Ovary (tissue), 9 donors: ENCODE measurements around the gene SH3PXD2A. TPM values are rescaled to one million over a fixed set of nuclear protein-coding genes. Genes with fewer than 3 reads are reported as not detected.

ENCODE experiments used
- DNase-seq, 5 donors: peaks; one replicate each; pipeline ENCODE4 v3.0.0-alpha.2; 2019 to 2020
- H3K27ac ChIP-seq, 2 donors: fragments of 200-600 bp; one replicate each; pipeline versions ENCODE4 v1.5.1 to v1.8.0; 2019 to 2022
- H3K27me3 ChIP-seq: fragments of 200-600 bp; one replicate; pipeline ENCODE4 v1.8.0; 2022
- H3K36me3 ChIP-seq: fragments of 200-600 bp; sonication (generic); one replicate; pipeline ENCODE4 v1.5.1; 2019
- H3K4me1 ChIP-seq: one replicate; pipeline ENCODE4 v1.8.1; 2013; ENCODE audit warnings: mild to moderate bottlenecking, moderate library complexity; ENCODE audit not compliant: insufficient read depth
- H3K4me3 ChIP-seq: fragments of 200-600 bp; sonication (generic); one replicate; pipeline ENCODE4 v1.5.1; 2017
- H3K9me3 ChIP-seq, 2 donors: fragments of 200-600 bp in 1 of 2; sonication (generic) in 1 of 2; one replicate each; pipeline versions ENCODE4 v1.5.1 to v1.8.1; 2013 to 2019; ENCODE audit warnings: mild to moderate bottlenecking in 1 of 2, moderate library complexity in 1 of 2
- CTCF ChIP-seq, 3 donors: fragments of 450-650 bp in 2 of 3; fragments of 200-600 bp in 1 of 3; IDR thresholded peaks; one replicate each; pipeline versions ENCODE4 v1.5.1 to v1.8.0; 2016 to 2022; ENCODE audit warnings: antibody characterized with exemption in 3 of 3, mild to moderate bottlenecking in 1 of 3
- EP300 ChIP-seq: sonication (generic); formaldehyde crosslinking; IDR thresholded peaks from one replicate; pipeline ENCODE4 v1.6.1; 2017; ENCODE audit warnings: antibody characterized with exemption
- POLR2A ChIP-seq: fragments of 450-650 bp; IDR thresholded peaks from one replicate; pipeline ENCODE4 v1.6.1; 2017; ENCODE audit warnings: antibody characterized with exemption, mild to moderate bottlenecking, moderate library complexity
- WGBS, 3 donors: extraction: QIAGEN DNeasy Blood & Tissue Kit in 1 of 3; methylation state at CpG; one replicate each; pipeline versions ENCODE4 v1.1.5 to v1.1.7; 2013 to 2017; 5-methylcytosine and 5-hydroxymethylcytosine counted together
- intact Hi-C, 4 donors: fragments of 100-400 bp; cut with DNase I; formaldehyde crosslinking; loops; one replicate each; pipeline versions ENCODE4 v1.11.0 to v1.15.1; 2022 to 2023
- polyA plus RNA-seq, 2 donors: library from polyadenylated mRNA; stranded (reverse); fragments of 200-250 nt in 1 of 2; fragments of 350-450 nt in 1 of 2; fragmentation: Illumina TruSeq in 1 of 2; extraction: RNeasy Lipid Tissue Mini Kit (QIAGEN cat#74804) in 1 of 2; gene quantifications; one replicate each; pipeline ENCODE4 v1.2.3, GENCODE V29; 2013 to 2014
- total RNA-seq, 7 donors: library from RNA; depleted of rRNA in 2 of 7; stranded (reverse); fragments of >200 nt in 2 of 7; fragmentation: NEBNext Ultra II Directional in 3 of 7; extraction: Animal tissue kit (Norgen Biotek cat#: 25700) in 3 of 7; gene quantifications; one replicate each; pipeline versions ENCODE4 v1.1.0 to v1.2.4, GENCODE V29; 2016 to 2023
- donor health status: DM: no; HTN: no; CAD: no; lungs with moderate emphysema.
- donor health status: DM: no; HTN: no; CAD: no.
- donor health status: Bipolar disorder and iron deficiency.
- donor health status: DM: yes; HTN: yes; CAD: no.
- donor health status: DM: no; HTN: no; CAD: no.
- donor health status: DM: yes; HTN: yes; CAD: no.

SH3PXD2A gene
- total and polyA plus RNA-seq, 9 donors, result 15.3 to 82.9 (median 52.2) TPM

DNA sequence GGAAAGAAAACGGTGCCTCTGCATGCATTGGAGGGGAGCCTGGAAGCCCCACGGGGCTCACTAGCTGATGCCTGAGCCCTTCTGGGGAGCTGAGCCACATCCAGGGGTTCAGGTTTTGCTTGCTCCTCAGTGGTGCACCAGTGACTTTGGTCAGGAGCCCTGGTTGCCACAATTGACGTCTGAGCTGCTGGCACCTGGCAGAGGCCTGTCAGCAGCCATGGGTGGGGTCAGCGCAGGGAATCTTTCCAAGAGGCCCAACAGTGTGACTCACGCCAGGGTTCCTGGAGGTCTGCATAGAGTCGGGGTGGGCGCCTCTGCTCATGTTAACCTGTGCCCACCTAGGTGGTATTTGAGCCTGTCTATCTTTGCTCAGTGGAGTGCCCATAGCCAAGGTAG lies 223.1 kb downstream of the SH3PXD2A start:
- DNase-seq, result no peak
- intact Hi-C loops, result no loop called here
- Histone ChIP-seq H3K36me3 (no peaks in the 10 kb centered on the region), H3K27me3 (no peaks in the 10 kb centered on the region), H3K9me3 (no peaks in the 10 kb centered on the region), H3K27ac (no peak overlapping the region), H3K4me1 (peaks cover 18% of the 10 kb centered on the region), H3K4me3 (no peak overlapping the region)
- TF ChIP-seq EP300, result no peak
- 70 to 75% (median 74%) methylated on average over 7 of the region's 7 CpGs for WGBS, 3 donors

DNA sequence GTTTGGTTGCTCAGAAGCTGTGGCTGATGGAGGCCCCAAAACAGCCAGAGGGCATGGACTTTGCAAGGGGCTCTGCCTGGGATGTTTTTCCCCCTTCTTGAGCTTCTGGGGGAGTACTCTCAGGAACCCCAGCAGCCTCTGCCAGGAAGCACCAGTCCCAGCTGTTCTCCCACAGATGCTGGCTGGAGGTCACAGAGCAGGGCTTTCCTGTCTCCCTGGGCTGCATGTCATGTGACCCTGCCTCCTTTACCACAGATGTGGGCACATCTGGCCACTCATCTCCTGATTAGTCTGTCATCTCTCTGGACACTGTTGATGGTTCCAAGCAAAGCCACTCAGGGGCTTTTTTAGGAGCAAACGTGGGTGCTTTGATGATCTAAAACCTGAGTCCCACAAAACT lies 225.2 kb downstream of the SH3PXD2A start:
- H3K36me3 ChIP-seq, result no peaks in the 10 kb centered on the region
- H3K4me1 ChIP-seq, result peaks cover 10% of the 10 kb centered on the region
- H3K9me3 ChIP-seq, result no peaks in the 10 kb centered on the region
- H3K27ac ChIP-seq, result no peak overlapping the region
- 42 to 57% (median 56%) methylated on average over 1 of the region's 1 CpG for WGBS, 3 donors
- TF ChIP-seq CTCF (IDR thresholded peaks at IDR 0.05) (no peak), EP300 (no peak), POLR2A (no peak)
- H3K27me3 ChIP-seq, result no peaks in the 10 kb centered on the region
- no peak overlapping the region for H3K4me3 ChIP-seq
- intact Hi-C loops, result no loop called here
- no peak for DNase-seq

DNA sequence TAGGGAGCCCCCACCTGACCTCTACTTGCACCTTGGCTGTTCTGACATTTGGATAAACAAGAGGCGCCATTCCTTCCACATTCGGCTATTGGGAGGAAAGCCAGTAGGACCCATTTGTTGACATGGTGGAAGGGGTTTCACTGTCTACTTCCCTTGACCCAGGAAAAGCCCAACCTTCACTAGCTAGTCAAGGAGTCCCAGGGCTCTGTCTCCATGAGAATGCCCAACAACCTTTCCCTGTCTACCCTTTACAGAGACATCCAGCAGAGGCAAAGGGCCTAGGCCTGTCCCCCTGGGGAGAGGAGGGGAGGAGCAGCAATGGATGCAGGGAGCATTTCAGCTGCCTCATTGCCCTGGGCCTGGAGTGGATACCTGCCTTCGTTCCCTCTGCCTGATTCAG lies 225.8 kb downstream of the SH3PXD2A start:
- H3K27me3 ChIP-seq, result no peaks in the 10 kb centered on the region
- H3K9me3 ChIP-seq, result no peaks in the 10 kb centered on the region
- DNase-seq, result no peak
- H3K27ac ChIP-seq, result no peak overlapping the region
- no peak for TF ChIP-seq CTCF (IDR thresholded peaks at IDR 0.05)
- TF ChIP-seq POLR2A, result no peak
- TF ChIP-seq EP300, result no peak
- 49 to 61% (median 60%) methylated on average over 3 of the region's 3 CpGs for WGBS, 3 donors
- intact Hi-C loops, result no loop called here
- H3K4me3 ChIP-seq, result no peak overlapping the region
- peaks cover 10% of the 10 kb centered on the region for H3K4me1 ChIP-seq
- H3K36me3 ChIP-seq, result no peaks in the 10 kb centered on the region

DNA sequence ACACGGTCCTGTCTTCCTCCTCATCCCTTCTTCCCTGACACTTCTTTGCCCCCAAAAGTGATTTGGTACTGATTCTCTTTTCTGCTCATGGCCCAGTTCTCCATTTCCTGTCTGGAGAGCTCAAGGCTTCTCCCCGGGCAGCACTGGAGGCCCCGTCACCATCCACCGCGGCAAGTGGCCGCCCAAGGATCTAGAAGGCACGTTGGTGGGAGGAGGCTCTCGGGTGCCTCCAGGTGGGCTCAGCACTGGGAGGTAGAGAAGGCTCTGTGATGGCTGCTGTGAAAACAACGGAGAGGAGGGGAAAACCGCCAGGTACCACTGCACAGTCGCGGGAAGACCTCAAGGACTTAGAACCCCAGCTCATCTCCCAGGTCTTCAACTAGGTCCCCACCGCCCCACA lies 227.5 kb downstream of the SH3PXD2A start:
- H3K27ac ChIP-seq, result no peak overlapping the region
- no peak overlapping the region for H3K4me3 ChIP-seq
- TF ChIP-seq CTCF (IDR thresholded peaks at IDR 0.05) (no peak), EP300 (no peak), POLR2A (no peak)
- no peaks in the 10 kb centered on the region for H3K27me3 ChIP-seq
- WGBS, 3 donors, result 88 to 90% (median 89%) methylated on average over 13 of the region's 13 CpGs
- no peaks in the 10 kb centered on the region for H3K36me3 ChIP-seq
- intact Hi-C loops, result no loop called here
- no peaks in the 10 kb centered on the region for H3K9me3 ChIP-seq
- DNase-seq, result no peak
- H3K4me1 ChIP-seq, result peaks cover 10% of the 10 kb centered on the region

DNA sequence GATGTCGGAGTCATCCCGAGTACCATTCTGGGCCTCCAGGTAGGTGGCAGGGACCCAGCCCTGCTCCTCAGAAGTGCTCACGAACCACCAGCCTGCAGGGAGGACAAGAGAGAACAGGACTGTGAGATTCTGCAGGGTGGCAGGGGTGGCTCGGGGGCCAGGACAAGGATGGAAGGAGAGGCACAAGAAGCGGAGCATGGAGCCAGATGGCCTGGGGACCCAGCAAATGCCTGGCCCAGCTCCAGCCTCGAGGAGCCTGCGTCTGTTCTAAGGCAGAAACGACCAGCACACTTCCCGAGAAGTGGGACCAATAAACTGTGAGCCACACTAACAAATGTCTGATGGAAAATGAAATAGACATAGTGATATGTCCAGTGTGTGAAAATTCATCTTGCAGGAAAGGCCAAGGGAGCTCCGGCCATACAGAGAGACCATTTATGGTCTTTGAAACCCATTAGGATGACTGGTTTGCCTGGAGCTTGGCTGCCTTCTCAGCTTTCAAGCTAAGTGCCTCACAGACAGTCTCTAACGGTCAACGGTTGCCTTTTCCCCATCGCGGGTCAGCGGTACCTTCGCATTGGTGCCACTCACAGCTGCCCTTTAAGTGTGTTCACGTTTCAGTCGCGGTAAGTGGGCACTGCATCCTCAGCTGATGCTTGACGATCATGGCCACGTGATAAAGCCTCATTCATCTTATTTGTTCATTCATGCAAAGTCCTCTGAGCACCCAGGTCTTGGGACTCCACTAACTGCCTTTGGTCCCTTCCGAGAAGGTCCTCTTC lies 228.1 kb downstream of the SH3PXD2A start:
- Histone ChIP-seq H3K36me3 (no peaks in the 10 kb centered on the region), H3K27me3 (no peaks in the 10 kb centered on the region), H3K4me1 (peaks cover 10% of the 10 kb centered on the region), H3K4me3 (no peak overlapping the region), H3K27ac (no peak overlapping the region), H3K9me3 (no peaks in the 10 kb centered on the region)
- 81 to 83% (median 82%) methylated on average over 22 of the region's 22 CpGs for WGBS, 3 donors
- intact Hi-C loops, result no loop called here
- TF ChIP-seq POLR2A, result no peak
- no peak for DNase-seq
